Suprapubic skin (tissue), 3 donors: Measurements from ENCODE around the gene SECISBP2.

Experiments used
- CTCF ChIP-seq, 2 donors: fragments of 200-600 bp in 1 of 2; fragments of 450-650 bp in 1 of 2; sonication (generic) in 1 of 2; IDR thresholded peaks; one replicate each; pipeline ENCODE4 v1.5.1; 2016 to 2019; ENCODE audit warnings: antibody characterized with exemption in 2 of 2, mild to moderate bottlenecking in 1 of 2, moderate library complexity in 1 of 2
- EP300 ChIP-seq: sonication (generic); formaldehyde crosslinking; IDR thresholded peaks from one replicate; pipeline ENCODE4 v1.6.1; 2017; ENCODE audit warnings: antibody characterized with exemption
- POLR2A ChIP-seq, 2 donors: fragments of 450-650 bp; IDR thresholded peaks; one replicate each; pipeline ENCODE4 v1.6.1; 2017; ENCODE audit warnings: antibody characterized with exemption in 2 of 2, mild to moderate bottlenecking in 2 of 2, moderate library complexity in 2 of 2

- no peak for TF ChIP-seq CTCF (IDR thresholded peaks at IDR 0.05)
- TF ChIP-seq EP300, result no peak
- no peak for TF ChIP-seq POLR2A (IDR thresholded peaks at IDR 0.05)
These were observed 44.6 kb upstream of the SECISBP2 start for GRCh38 chr9:89273528-89274279.
